HepG2 (cell line): ENCODE measurements around the gene RIPOR1. TPM values are rescaled to one million over a fixed set of nuclear protein-coding genes. Genes with fewer than 3 reads are reported as not detected.
A peak's percentile ranks its signal among the peaks of the same experiment; 100 is the strongest.

ENCODE experiments used
- BCL6 ChIP-seq: IDR thresholded peaks from 2 replicates; pipeline ENCODE4 v1.6.1; 2016; ENCODE audit warnings: missing genetic modification reagents, missing compliant biosample characterization
- ERF ChIP-seq: IDR thresholded peaks from 2 replicates; pipeline ENCODE4 v1.6.1; 2018; ENCODE audit warnings: missing biosample characterization, missing genetic modification reagents
- HDAC1 ChIP-seq: sonication (generic); formaldehyde crosslinking; IDR thresholded peaks from 2 replicates; pipeline ENCODE4 v1.5.1; 2020; ENCODE audit warnings: mild to moderate bottlenecking, missing genetic modification reagents
- MTA1 ChIP-seq: sonication (generic); formaldehyde crosslinking; IDR thresholded peaks from 2 replicates; pipeline ENCODE4 v1.4.0; 2020; ENCODE audit warnings: missing genetic modification reagents, mild to moderate bottlenecking, borderline replicate concordance
- PITX1 ChIP-seq: sonication (generic); formaldehyde crosslinking; IDR thresholded peaks from 2 replicates; pipeline ENCODE4 v1.5.1; 2020; ENCODE audit warnings: mild to moderate bottlenecking, missing genetic modification reagents
- SRSF1 ChIP-seq: fragments of 200-400 bp; formaldehyde crosslinking; optimal IDR thresholded peaks from 2 replicates; pipeline ENCODE3; 2017; ENCODE audit warnings: mild to moderate bottlenecking, low read depth, low read length, moderate library complexity
- UBTF ChIP-seq: sonication (generic); formaldehyde crosslinking; IDR thresholded peaks from 2 replicates; pipeline ENCODE4 v1.4.0; 2020; ENCODE audit warnings: mild to moderate bottlenecking, missing genetic modification reagents
- ZBTB20 ChIP-seq: sonication (generic); formaldehyde crosslinking; IDR thresholded peaks from 2 replicates; pipeline ENCODE4 v1.8.1; 2023; ENCODE audit warnings: missing genetic modification reagents, low read depth, mild to moderate bottlenecking, borderline replicate concordance
- ZBTB38 ChIP-seq: sonication (generic); formaldehyde crosslinking; IDR thresholded peaks from 2 replicates; pipeline ENCODE4 v1.5.1; 2020; ENCODE audit warnings: mild to moderate bottlenecking, missing genetic modification reagents
- ZBTB42 ChIP-seq: sonication (generic); formaldehyde crosslinking; IDR thresholded peaks from 2 replicates; pipeline ENCODE4 v1.5.0; 2020; ENCODE audit warnings: mild to moderate bottlenecking, missing genetic modification reagents
- ZBTB7A ChIP-seq: sonication (generic); formaldehyde crosslinking; IDR thresholded peaks from 2 replicates; pipeline ENCODE4 v1.8.0; 2022; ENCODE audit warnings: mild to moderate bottlenecking, missing genetic modification reagents
- ZMYM4 ChIP-seq: sonication (generic); formaldehyde crosslinking; IDR thresholded peaks from 2 replicates; pipeline ENCODE4 v1.8.1; 2023; ENCODE audit warnings: mild to moderate bottlenecking, missing genetic modification reagents
- ZNF430 ChIP-seq: sonication (generic); formaldehyde crosslinking; IDR thresholded peaks from 2 replicates; pipeline ENCODE4 v1.9.0; 2021; ENCODE audit warnings: mild to moderate bottlenecking, missing genetic modification reagents
- ZNF512 ChIP-seq: sonication (generic); formaldehyde crosslinking; IDR thresholded peaks from 2 replicates; pipeline ENCODE4 v1.4.0; 2020; ENCODE audit warnings: mild to moderate bottlenecking, missing genetic modification reagents
- ZNF552 ChIP-seq: sonication (generic); formaldehyde crosslinking; IDR thresholded peaks from 2 replicates; pipeline ENCODE4 v1.9.0; 2022; ENCODE audit warnings: missing genetic modification reagents, mild to moderate bottlenecking, borderline replicate concordance
- ZNF558 ChIP-seq: sonication (generic); formaldehyde crosslinking; IDR thresholded peaks from 2 replicates; pipeline ENCODE4 v1.9.0; 2022; ENCODE audit warnings: mild to moderate bottlenecking, missing genetic modification reagents, borderline replicate concordance
- ZNF724P ChIP-seq: sonication (generic); formaldehyde crosslinking; IDR thresholded peaks from 2 replicates; pipeline ENCODE4 v1.8.0; 2022; ENCODE audit warnings: missing genetic modification reagents, borderline replicate concordance
- ZNF891 ChIP-seq: sonication (generic); formaldehyde crosslinking; IDR thresholded peaks from 2 replicates; pipeline ENCODE4 v1.5.0; 2020; ENCODE audit warnings: mild to moderate bottlenecking, missing genetic modification reagents
- polyA plus RNA-seq, 8 experiments: library from polyadenylated mRNA; depleted of rRNA in 3 of 8; stranded (reverse) in 7 of 8; unstranded in 1 of 8; fragments of >200 nt; fragmentation: Illumina TruSeq in 4 of 8; extraction: Trizol in 4 of 8; gene quantifications; 2 replicates each; pipeline versions ENCODE4 v1.2.1 to v1.2.3, GENCODE V29; 2011 to 2016; ENCODE audit warnings: low read depth in 4 of 8, missing spikeins in 1 of 8, mixed read lengths in 1 of 8; ENCODE audit not compliant: insufficient read depth in 1 of 8
- total RNA-seq, 5 experiments: library from RNA; depleted of rRNA; stranded (reverse); fragments of >200 nt; fragmentation: Illumina TruSeq; extraction: Trizol; gene quantifications; 2 replicates each; pipeline ENCODE4 v1.2.3, GENCODE V29; 2016; ENCODE audit warnings: low read depth in 1 of 5
- TF ChIP-seq, protein P1 (sequence below): sonication (generic); formaldehyde crosslinking; IDR thresholded peaks from 2 replicates; pipeline ENCODE4 v1.5.0; 2020; ENCODE audit warnings: mild to moderate bottlenecking, missing genetic modification reagents, borderline replicate concordance
- TF ChIP-seq, protein P2 (sequence below): IDR thresholded peaks from 2 replicates; pipeline ENCODE4 v1.6.1; 2012; ENCODE audit warnings: inconsistent platforms

RIPOR1 gene
- total and polyA plus RNA-seq, 2 of the 13 experiments (the other 11 are each of a cell fraction or from before 2014, with no cell fraction given), result 4.6 to 8.1 TPM

GRCh38 chr16:67529582-67530012 is 968 bp downstream of the RIPOR1 start (continued):
- TF ChIP-seq, protein P1, sequence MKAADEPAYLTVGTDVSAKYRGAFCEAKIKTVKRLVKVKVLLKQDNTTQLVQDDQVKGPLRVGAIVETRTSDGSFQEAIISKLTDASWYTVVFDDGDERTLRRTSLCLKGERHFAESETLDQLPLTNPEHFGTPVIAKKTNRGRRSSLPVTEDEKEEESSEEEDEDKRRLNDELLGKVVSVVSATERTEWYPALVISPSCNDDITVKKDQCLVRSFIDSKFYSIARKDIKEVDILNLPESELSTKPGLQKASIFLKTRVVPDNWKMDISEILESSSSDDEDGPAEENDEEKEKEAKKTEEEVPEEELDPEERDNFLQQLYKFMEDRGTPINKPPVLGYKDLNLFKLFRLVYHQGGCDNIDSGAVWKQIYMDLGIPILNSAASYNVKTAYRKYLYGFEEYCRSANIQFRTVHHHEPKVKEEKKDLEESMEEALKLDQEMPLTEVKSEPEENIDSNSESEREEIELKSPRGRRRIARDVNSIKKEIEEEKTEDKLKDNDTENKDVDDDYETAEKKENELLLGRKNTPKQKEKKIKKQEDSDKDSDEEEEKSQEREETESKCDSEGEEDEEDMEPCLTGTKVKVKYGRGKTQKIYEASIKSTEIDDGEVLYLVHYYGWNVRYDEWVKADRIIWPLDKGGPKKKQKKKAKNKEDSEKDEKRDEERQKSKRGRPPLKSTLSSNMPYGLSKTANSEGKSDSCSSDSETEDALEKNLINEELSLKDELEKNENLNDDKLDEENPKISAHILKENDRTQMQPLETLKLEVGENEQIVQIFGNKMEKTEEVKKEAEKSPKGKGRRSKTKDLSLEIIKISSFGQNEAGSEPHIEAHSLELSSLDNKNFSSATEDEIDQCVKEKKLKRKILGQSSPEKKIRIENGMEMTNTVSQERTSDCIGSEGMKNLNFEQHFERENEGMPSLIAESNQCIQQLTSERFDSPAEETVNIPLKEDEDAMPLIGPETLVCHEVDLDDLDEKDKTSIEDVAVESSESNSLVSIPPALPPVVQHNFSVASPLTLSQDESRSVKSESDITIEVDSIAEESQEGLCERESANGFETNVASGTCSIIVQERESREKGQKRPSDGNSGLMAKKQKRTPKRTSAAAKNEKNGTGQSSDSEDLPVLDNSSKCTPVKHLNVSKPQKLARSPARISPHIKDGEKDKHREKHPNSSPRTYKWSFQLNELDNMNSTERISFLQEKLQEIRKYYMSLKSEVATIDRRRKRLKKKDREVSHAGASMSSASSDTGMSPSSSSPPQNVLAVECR, result 0 out of 2 replicates have a peak, but pooled peaks have one; percentile 24
- TF ChIP-seq ZNF430 (0 out of 2 replicates have a peak, but pooled peaks have one; percentile 18), PITX1 (CRISPR knock-in tag) (0 out of 2 replicates have a peak, but pooled peaks have one; percentile 26), ERF (no peak), MTA1 (peak; percentile 14; the same call in 1 of the 2 replicates), ZBTB42 (CRISPR knock-in tag) (0 out of 2 replicates have a peak, but pooled peaks have one; percentile 61), BCL6 (0 out of 2 replicates have a peak, but pooled peaks have one; percentile 4), ZNF558 (CRISPR knock-in tag) (0 out of 2 replicates have a peak, but pooled peaks have one; percentile 10), ZNF512 (CRISPR knock-in tag) (peak; percentile 55; the same call in 1 of the 2 replicates), SRSF1 (peak; percentile 33), ZNF891 (peak; percentile 4; the same call in 1 of the 2 replicates), ZNF724P (CRISPR knock-in tag) (peak; percentile 75; the same call in 1 of the 2 replicates), ZBTB38 (peak; percentile 7; the same call in 1 of the 2 replicates), ZBTB20 (CRISPR knock-in tag) (0 out of 2 replicates have a peak, but pooled peaks have one; percentile 34), UBTF (CRISPR knock-in tag) (peak; percentile 60), ZBTB7A (peak; percentile 5; the same call in 1 of the 2 replicates), ZNF552 (0 out of 2 replicates have a peak, but pooled peaks have one; percentile 77), HDAC1 (CRISPR knock-in tag) (peak; percentile 19), ZMYM4 (CRISPR knock-in tag) (0 out of 2 replicates have a peak, but pooled peaks have one; percentile 10)
- TF ChIP-seq, protein P2, sequence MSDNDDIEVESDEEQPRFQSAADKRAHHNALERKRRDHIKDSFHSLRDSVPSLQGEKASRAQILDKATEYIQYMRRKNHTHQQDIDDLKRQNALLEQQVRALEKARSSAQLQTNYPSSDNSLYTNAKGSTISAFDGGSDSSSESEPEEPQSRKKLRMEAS, result peak; percentile 14; the same call in 1 of the 2 replicates
